ENCODE results near the gene SGTB. TPM values are rescaled to one million over a fixed set of nuclear protein-coding genes. Genes with fewer than 3 reads are reported as not detected.

Gene SGTB
- 1 to 10 TPM; 1.9 to 5.0 (median 3.9) TPM for total RNA-seq
- long read RNA-seq = 0 reads

GRCh38 chr5:65721720-65722574, at the start of gene SGTB, which contains the start of gene NLN:
SGTB (minus strand) TSS chr5:65722109; CDS start chr5:65720807, 1,302 bp downstream.
NLN (plus strand) TSS chr5:65722205; CDS start chr5:65722374, 169 bp downstream.
- WGBS (ENCODE audit: insufficient coverage, low coverage, low lambda C conversion rate, missing lambda C conversion rate) = 0% methylated on average over 13 of the region's 92 CpGs
- TF ChIP-seq POLR2A (IDR thresholded peaks at IDR 0.05) (peak; percentile 57), CTCF (IDR thresholded peaks at IDR 0.05) (no peak)
- H3K27ac ChIP-seq = peak within 1 kb of the TSS; percentile 34 to 79 (median 67)
- H3K4me1 ChIP-seq = peaks cover 0 to 13% (median 0%) of the 10 kb centered on the region in 4 donors
- H3K36me3 ChIP-seq = no peaks in the 10 kb centered on the region
- no peaks in the 10 kb centered on the region for H3K9me3 ChIP-seq
- ATAC-seq = peak; percentile 89 to 98 (median 95)
- intact Hi-C loops (cut with DNase I) = loop anchor here in 1 of 2 donors (10.0 kb wide), 1 partner anchor 213 kb away; no protein-coding TSS in a partner anchor
- peak within 1 kb of the TSS; percentile 85 to 91 (median 87) for H3K4me3 ChIP-seq
- no peaks in the 10 kb centered on the region for H3K27me3 ChIP-seq
- DNase-seq = peak; percentile 92 to 93 (median 93)

- ATAC-seq (no peak), DNase-seq (no peak)
- 93% methylated on average over 2 of the region's 2 CpGs for WGBS (ENCODE audit: insufficient coverage, low coverage, low lambda C conversion rate, missing lambda C conversion rate)
- Histone ChIP-seq H3K36me3 (no peaks in the 10 kb centered on the region), H3K4me1 (peaks cover 0 to 7% (median 3%) of the 10 kb centered on the region in 4 donors), H3K27me3 (no peaks in the 10 kb centered on the region), H3K9me3 (no peaks in the 10 kb centered on the region), H3K27ac (no peak overlapping the region), H3K4me3 (no peak overlapping the region)
- intact Hi-C loops (cut with DNase I) = no loop called here
- TF ChIP-seq CTCF (IDR thresholded peaks at IDR 0.05) = no peak
- no peak for TF ChIP-seq POLR2A (IDR thresholded peaks at IDR 0.05)
Observed at GRCh38 chr5:65771266-65771665, 49.4 kb upstream of the SGTB start.

DNA sequence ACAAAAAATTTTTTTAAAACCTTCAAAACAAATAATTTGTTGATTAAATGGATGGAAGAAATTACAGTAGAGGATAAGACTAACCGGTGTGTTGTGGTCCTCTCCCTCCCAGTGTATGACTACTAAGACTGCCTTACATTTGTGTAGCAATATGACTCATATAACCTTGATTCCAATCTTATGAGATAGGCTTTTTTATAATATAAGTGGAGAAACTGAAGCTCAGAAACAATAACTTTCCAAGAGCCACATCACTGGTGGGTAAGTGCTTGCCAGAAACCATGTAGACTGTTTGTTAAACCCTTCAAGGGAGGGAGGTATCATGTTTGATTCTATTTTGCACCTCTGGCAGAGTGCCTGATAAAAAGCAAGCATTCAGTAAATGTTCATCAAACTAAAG, 47.6 kb upstream of the SGTB start:
- DNase-seq (no peak), ATAC-seq (no peak)
- H3K4me3 ChIP-seq = no peak overlapping the region
- TF ChIP-seq CTCF (IDR thresholded peaks at IDR 0.05) = no peak
- TF ChIP-seq POLR2A (IDR thresholded peaks at IDR 0.05) = no peak
- 50% methylated on average over 1 of the region's 1 CpG for WGBS (ENCODE audit: insufficient coverage, low coverage, low lambda C conversion rate, missing lambda C conversion rate)
- intact Hi-C loops (cut with DNase I) = no loop called here
- no peak overlapping the region for H3K27ac ChIP-seq
- peaks cover 0 to 7% (median 3%) of the 10 kb centered on the region in 4 donors for H3K4me1 ChIP-seq
- H3K9me3 ChIP-seq = no peaks in the 10 kb centered on the region
- no peaks in the 10 kb centered on the region for H3K36me3 ChIP-seq
- H3K27me3 ChIP-seq = no peaks in the 10 kb centered on the region

- intact Hi-C loops (cut with DNase I) = no loop called here
- no peaks in the 10 kb centered on the region for H3K27me3 ChIP-seq
- ATAC-seq (peak; percentile 46 to 93 (median 64)), DNase-seq (no peak)
- no peak for TF ChIP-seq POLR2A (IDR thresholded peaks at IDR 0.05)
- TF ChIP-seq CTCF (IDR thresholded peaks at IDR 0.05) = peak in 1 of 4 donors; percentile 13
- no peaks in the 10 kb centered on the region for H3K9me3 ChIP-seq
- WGBS (ENCODE audit: insufficient coverage, low coverage, low lambda C conversion rate, missing lambda C conversion rate) = 62% methylated on average over 5 of the region's 7 CpGs
- H3K4me1 ChIP-seq = peaks cover 0 to 7% (median 3%) of the 10 kb centered on the region in 4 donors
- H3K4me3 ChIP-seq = no peak overlapping the region
- H3K27ac ChIP-seq = no peak overlapping the region
- no peaks in the 10 kb centered on the region for H3K36me3 ChIP-seq
Observed at GRCh38 chr5:65768723-65769346, 46.9 kb upstream of the SGTB start.

All from right lobe of liver (tissue), 6 donors.